ENCODE data around the gene CLCN1.

GRCh38 chr7:143352531-143353002 lies 36.7 kb downstream of the CLCN1 start:
- TF ChIP-seq CTCF (conservative IDR thresholded peaks at IDR 0.05; ENCODE audit: low read length) (no peak), EZH2phosphoT487 (IDR thresholded peaks at IDR 0.05; ENCODE audit: borderline replicate concordance) (no peak)
